Loucy (cell line): ENCODE results near the gene DYNLT4.

Experiments used
- H2AFZ ChIP-seq: fragments of 200-600 bp; sonication (generic); 2 replicates; pipeline ENCODE4 v1.6.0; 2016; ENCODE audit warnings: antibody characterized with exemption, mild to moderate bottlenecking, low read length, moderate library complexity
- H3F3A ChIP-seq: fragments of 200-600 bp; 2 replicates; pipeline ENCODE4 v1.6.0; 2016; ENCODE audit warnings: antibody characterized with exemption, low read depth, mild to moderate bottlenecking
- H3K27me3 ChIP-seq: fragments of 200-600 bp; sonication (generic); 2 replicates; pipeline ENCODE4 v1.6.1; 2014; ENCODE audit warnings: low read length, mild to moderate bottlenecking; ENCODE audit not compliant: insufficient read depth, poor library complexity, severe bottlenecking
- H3K36me3 ChIP-seq: fragments of 200-600 bp; sonication (generic); 2 replicates; pipeline ENCODE4 v1.6.1; 2016; ENCODE audit warnings: low read length; ENCODE audit not compliant: insufficient read depth
- H3K4me1 ChIP-seq: fragments of 200-600 bp; sonication (generic); 2 replicates; pipeline ENCODE4 v1.5.1; 2014; ENCODE audit warnings: low read length, mild to moderate bottlenecking; ENCODE audit not compliant: insufficient read depth, poor library complexity, severe bottlenecking
- H3K4me2 ChIP-seq: fragments of 200-600 bp; sonication (generic); 2 replicates; pipeline ENCODE4 v1.6.0; 2014; ENCODE audit warnings: antibody characterized with exemption, low read length, low read depth, mild to moderate bottlenecking; ENCODE audit not compliant: poor library complexity, severe bottlenecking
- H3K4me3 ChIP-seq: fragments of 200-600 bp; sonication (generic); 2 replicates; pipeline ENCODE4 v1.5.1; 2014; ENCODE audit warnings: low read length, mild to moderate bottlenecking, mixed read lengths; ENCODE audit not compliant: poor library complexity, severe bottlenecking
- H3K79me2 ChIP-seq: fragments of 200-600 bp; sonication (generic); 2 replicates; pipeline ENCODE4 v1.6.1; 2014; ENCODE audit warnings: low read length; ENCODE audit not compliant: insufficient read depth
- H3K9ac ChIP-seq: fragments of 200-600 bp; sonication (generic); 2 replicates; pipeline ENCODE4 v1.6.0; 2014; ENCODE audit warnings: mild to moderate bottlenecking, low read depth, low read length, moderate library complexity; ENCODE audit not compliant: poor library complexity, severe bottlenecking
- H3K9me2 ChIP-seq: fragments of 200-600 bp; sonication (generic); replicated peaks from 2 replicates; pipeline ENCODE4 v1.6.1; 2016; ENCODE audit warnings: low read depth, low read length, mixed read lengths
- H3K9me3 ChIP-seq: fragments of 200-600 bp; sonication (generic); 2 replicates; pipeline ENCODE4 v1.6.1; 2014; ENCODE audit warnings: mild to moderate bottlenecking, antibody characterized with exemption, low read length, low read depth; ENCODE audit not compliant: insufficient read depth
- H4K20me1 ChIP-seq: fragments of 200-600 bp; sonication (generic); 2 replicates; pipeline ENCODE4 v1.6.0; 2014; ENCODE audit warnings: antibody characterized with exemption, low read length, mild to moderate bottlenecking; ENCODE audit not compliant: insufficient read depth, poor library complexity, severe bottlenecking
- CTCF ChIP-seq: fragments of 200-600 bp; sonication (generic); conservative IDR thresholded peaks from 2 replicates; pipeline ENCODE4 v1.5.1; 2014; ENCODE audit warnings: mild to moderate bottlenecking, antibody characterized with exemption, low read length
- EZH2phosphoT487 ChIP-seq: fragments of 200-600 bp; IDR thresholded peaks from 2 replicates; pipeline ENCODE4 v1.6.1; 2018; ENCODE audit warnings: antibody characterized with exemption, mild to moderate bottlenecking, moderate library complexity, borderline replicate concordance

The DYNLT4 gene

GRCh38 chr1:44792736-44793502, 14.2 kb downstream of the DYNLT4 start:
- Histone ChIP-seq H3F3A (no peaks in the 10 kb centered on the region), H3K27me3 (no peaks in the 10 kb centered on the region), H3K9me3 (no peaks in the 10 kb centered on the region), H3K4me1 (no peaks in the 10 kb centered on the region), H3K9ac (no peak overlapping the region), H3K9me2 (no peaks in the 10 kb centered on the region), H3K79me2 (no peaks in the 10 kb centered on the region), H3K4me3 (no peak overlapping the region), H4K20me1 (no peaks in the 10 kb centered on the region), H3K36me3 (no peaks in the 10 kb centered on the region), H3K4me2 (no peak overlapping the region), H2AFZ (no peak overlapping the region; the same call in 1 of the 2 replicates)
- TF ChIP-seq CTCF = no peak
- no peak for TF ChIP-seq EZH2phosphoT487

GRCh38 chr1:44790968-44791801, 16.0 kb downstream of the DYNLT4 start:
- no peaks in the 10 kb centered on the region for H3K4me1 ChIP-seq
- no peaks in the 10 kb centered on the region for H3K27me3 ChIP-seq
- no peak overlapping the region for H3K9ac ChIP-seq
- no peaks in the 10 kb centered on the region for H3K36me3 ChIP-seq
- H3K9me2 ChIP-seq = no peaks in the 10 kb centered on the region
- H3K4me2 ChIP-seq = no peak overlapping the region
- H2AFZ ChIP-seq = no peak overlapping the region
- TF ChIP-seq EZH2phosphoT487 (no peak), CTCF (no peak)
- H4K20me1 ChIP-seq = no peaks in the 10 kb centered on the region
- no peak overlapping the region for H3K4me3 ChIP-seq
- no peaks in the 10 kb centered on the region for H3K79me2 ChIP-seq
- H3F3A ChIP-seq = no peaks in the 10 kb centered on the region
- H3K9me3 ChIP-seq = no peaks in the 10 kb centered on the region

- Histone ChIP-seq H4K20me1 (no peaks in the 10 kb centered on the region), H3K27me3 (no peaks in the 10 kb centered on the region), H3K9ac (no peak within 1 kb of the TSS), H3K36me3 (no peaks in the 10 kb centered on the region), H2AFZ (no peak within 1 kb of the TSS), H3K4me2 (no peak within 1 kb of the TSS), H3F3A (no peaks in the 10 kb centered on the region), H3K79me2 (no peaks in the 10 kb centered on the region), H3K4me3 (no peak within 1 kb of the TSS), H3K4me1 (no peaks in the 10 kb centered on the region), H3K9me2 (no peaks in the 10 kb centered on the region), H3K9me3 (no peaks in the 10 kb centered on the region)
- TF ChIP-seq CTCF (no peak), EZH2phosphoT487 (no peak)
Observed at GRCh38 chr1:44788120-44788860, 18.9 kb downstream of the DYNLT4 start, which contains the start of gene BEST4. TSS of gene BEST4 (minus strand) at chr1:44788170. CDS start at chr1:44787705, 465 bp downstream.
